Peyer's patch (tissue), 4 donors: ENCODE results near the gene CNTNAP2. TPM values are rescaled to one million over a fixed set of nuclear protein-coding genes. Genes with fewer than 3 reads are reported as not detected.

Experiments
- DNase-seq, 3 donors: peaks; one replicate each; pipeline ENCODE4 v3.0.0-alpha.2; 2017 to 2019
- H3K27ac ChIP-seq, 4 donors: fragments of 200-600 bp; sonication (generic); one replicate each; pipeline ENCODE4 v1.5.1; 2016 to 2019
- H3K27me3 ChIP-seq, 2 donors: fragments of 200-600 bp; sonication (generic); one replicate each; pipeline ENCODE4 v1.5.1; 2019
- H3K36me3 ChIP-seq, 3 donors: fragments of 200-600 bp; sonication (generic); one replicate each; pipeline ENCODE4 v1.5.1; 2016 to 2019
- H3K4me1 ChIP-seq, 4 donors: fragments of 200-600 bp; sonication (generic); one replicate each; pipeline ENCODE4 v1.5.1; 2016 to 2019
- H3K4me3 ChIP-seq, 4 donors: fragments of 200-600 bp; sonication (generic); 1 replicate in 3 of 4; 2 replicates in 1 of 4; pipeline ENCODE4 v1.5.1; 2016 to 2019; ENCODE audit warnings: mild to moderate bottlenecking in 1 of 4
- H3K9me3 ChIP-seq, 4 donors: fragments of 200-600 bp; sonication (generic); one replicate each; pipeline ENCODE4 v1.5.1; 2016 to 2019; ENCODE audit warnings: mild to moderate bottlenecking in 1 of 4
- POLR2A ChIP-seq, 2 donors: fragments of 450-650 bp; IDR thresholded peaks; one replicate each; pipeline ENCODE4 v1.5.1; 2017; ENCODE audit warnings: antibody characterized with exemption in 2 of 2, mild to moderate bottlenecking in 2 of 2, moderate library complexity in 2 of 2
- total RNA-seq, 4 donors: library from RNA; depleted of rRNA; stranded (reverse); fragments of >200 nt; gene quantifications; one replicate each; pipeline ENCODE4 v1.1.0, GENCODE V29; 2016
- TF ChIP-seq, protein P1 (sequence below), 6 experiments: fragments of 450-650 bp in 4 of 6; fragments of 200-600 bp in 2 of 6; sonication (generic) in 1 of 6; IDR thresholded peaks; one replicate each; pipeline ENCODE4 v1.5.1; 2017 to 2019; ENCODE audit warnings: antibody characterized with exemption in 6 of 6, mild to moderate bottlenecking in 3 of 6, moderate library complexity in 1 of 6

CNTNAP2 gene
- total RNA-seq, 4 donors from 2014 or later, result 1.5 to 4.9 (median 3.6) TPM

GRCh38 chr7:147833557-147833956 is 1717.0 kb downstream of the CNTNAP2 start:
- no peak for DNase-seq
- Histone ChIP-seq H3K27me3 (no peaks in the 10 kb centered on the region), H3K36me3 (no peaks in the 10 kb centered on the region), H3K27ac (no peak overlapping the region), H3K4me3 (no peak overlapping the region), H3K9me3 (no peaks in the 10 kb centered on the region), H3K4me1 (no peaks in the 10 kb centered on the region)
- TF ChIP-seq POLR2A (IDR thresholded peaks at IDR 0.05), result no peak
- TF ChIP-seq, protein P1, sequence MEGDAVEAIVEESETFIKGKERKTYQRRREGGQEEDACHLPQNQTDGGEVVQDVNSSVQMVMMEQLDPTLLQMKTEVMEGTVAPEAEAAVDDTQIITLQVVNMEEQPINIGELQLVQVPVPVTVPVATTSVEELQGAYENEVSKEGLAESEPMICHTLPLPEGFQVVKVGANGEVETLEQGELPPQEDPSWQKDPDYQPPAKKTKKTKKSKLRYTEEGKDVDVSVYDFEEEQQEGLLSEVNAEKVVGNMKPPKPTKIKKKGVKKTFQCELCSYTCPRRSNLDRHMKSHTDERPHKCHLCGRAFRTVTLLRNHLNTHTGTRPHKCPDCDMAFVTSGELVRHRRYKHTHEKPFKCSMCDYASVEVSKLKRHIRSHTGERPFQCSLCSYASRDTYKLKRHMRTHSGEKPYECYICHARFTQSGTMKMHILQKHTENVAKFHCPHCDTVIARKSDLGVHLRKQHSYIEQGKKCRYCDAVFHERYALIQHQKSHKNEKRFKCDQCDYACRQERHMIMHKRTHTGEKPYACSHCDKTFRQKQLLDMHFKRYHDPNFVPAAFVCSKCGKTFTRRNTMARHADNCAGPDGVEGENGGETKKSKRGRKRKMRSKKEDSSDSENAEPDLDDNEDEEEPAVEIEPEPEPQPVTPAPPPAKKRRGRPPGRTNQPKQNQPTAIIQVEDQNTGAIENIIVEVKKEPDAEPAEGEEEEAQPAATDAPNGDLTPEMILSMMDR (IDR thresholded peaks at IDR 0.05), result no peak

GRCh38 chr7:147833970-147834369 is 1717.4 kb downstream of the CNTNAP2 start:
- H3K27ac ChIP-seq, result no peak overlapping the region
- H3K27me3 ChIP-seq, result no peaks in the 10 kb centered on the region
- H3K4me3 ChIP-seq, result no peak overlapping the region
- DNase-seq, result no peak
- no peak for TF ChIP-seq POLR2A (IDR thresholded peaks at IDR 0.05)
- H3K9me3 ChIP-seq, result no peaks in the 10 kb centered on the region
- no peaks in the 10 kb centered on the region for H3K36me3 ChIP-seq
- H3K4me1 ChIP-seq, result no peaks in the 10 kb centered on the region

- H3K9me3 ChIP-seq, result no peaks in the 10 kb centered on the region
- no peak overlapping the region for H3K4me3 ChIP-seq
- H3K27me3 ChIP-seq, result no peaks in the 10 kb centered on the region
- no peaks in the 10 kb centered on the region for H3K36me3 ChIP-seq
- TF ChIP-seq, protein P1 (IDR thresholded peaks at IDR 0.05), result no peak
- TF ChIP-seq POLR2A (IDR thresholded peaks at IDR 0.05), result no peak
- no peaks in the 10 kb centered on the region for H3K4me1 ChIP-seq
- H3K27ac ChIP-seq, result no peak overlapping the region
- no peak for DNase-seq
Measured at GRCh38 chr7:147852833-147853232, 1736.2 kb downstream of the CNTNAP2 start.

DNA sequence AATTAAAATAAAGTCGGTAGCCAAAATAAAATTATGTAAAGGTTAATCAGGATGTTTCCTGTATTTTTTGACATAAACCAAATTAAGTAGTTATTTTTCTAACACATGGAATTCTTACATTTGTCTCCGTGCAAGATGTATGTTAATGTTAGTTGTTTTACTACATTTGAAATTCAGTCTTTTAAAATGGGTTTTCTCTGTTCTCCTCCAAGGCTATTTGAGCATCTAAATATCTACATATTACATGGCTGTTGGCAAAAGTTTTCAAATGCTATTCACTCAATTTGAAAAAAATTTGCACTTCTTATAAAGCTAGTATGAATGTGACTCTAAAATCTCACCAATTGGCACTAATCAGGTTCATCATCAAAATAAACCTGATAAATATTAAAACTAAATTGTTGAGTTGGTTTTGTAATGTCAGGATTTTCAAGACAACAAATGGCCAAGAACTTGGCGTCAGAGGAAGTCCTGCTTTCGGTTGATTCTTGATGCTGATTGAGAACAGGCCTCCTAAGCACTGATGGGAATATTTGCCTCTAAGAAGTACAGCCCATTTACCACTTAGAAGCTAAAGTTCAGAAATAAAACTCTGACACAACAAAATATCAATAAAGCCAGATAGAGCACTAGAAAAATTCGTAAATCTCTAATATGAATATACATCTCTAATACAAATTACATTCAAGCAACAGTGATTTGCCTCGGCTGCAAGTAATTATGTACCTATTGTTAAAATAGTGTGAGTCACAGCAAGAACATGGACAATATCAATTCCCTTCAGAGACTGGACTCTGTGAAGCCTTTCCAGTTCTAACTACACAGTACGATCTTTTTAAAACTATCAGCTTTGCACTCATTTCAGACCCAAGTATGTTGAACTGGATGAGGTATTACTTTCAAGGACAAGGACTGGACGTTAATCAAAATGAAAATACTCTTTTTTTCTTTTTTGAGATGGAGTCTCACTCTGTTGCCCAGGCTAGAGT is 1740.8 kb downstream of the CNTNAP2 start:
- no peaks in the 10 kb centered on the region for H3K36me3 ChIP-seq
- no peak for DNase-seq
- H3K27ac ChIP-seq, result no peak overlapping the region
- no peaks in the 10 kb centered on the region for H3K4me1 ChIP-seq
- H3K4me3 ChIP-seq, result no peak overlapping the region
- TF ChIP-seq, protein P1 (IDR thresholded peaks at IDR 0.05), result no peak
- TF ChIP-seq POLR2A (IDR thresholded peaks at IDR 0.05), result no peak
- no peaks in the 10 kb centered on the region for H3K9me3 ChIP-seq
- H3K27me3 ChIP-seq, result no peaks in the 10 kb centered on the region

GRCh38 chr7:147858421-147858820 is 1741.8 kb downstream of the CNTNAP2 start:
- DNase-seq, result no peak
- H3K4me3 ChIP-seq, result no peak overlapping the region
- H3K4me1 ChIP-seq, result no peaks in the 10 kb centered on the region
- no peak overlapping the region for H3K27ac ChIP-seq
- no peaks in the 10 kb centered on the region for H3K9me3 ChIP-seq
- H3K36me3 ChIP-seq, result no peaks in the 10 kb centered on the region
- TF ChIP-seq POLR2A (IDR thresholded peaks at IDR 0.05), result no peak
- TF ChIP-seq, protein P1 (IDR thresholded peaks at IDR 0.05), result no peak
- H3K27me3 ChIP-seq, result no peaks in the 10 kb centered on the region

DNA sequence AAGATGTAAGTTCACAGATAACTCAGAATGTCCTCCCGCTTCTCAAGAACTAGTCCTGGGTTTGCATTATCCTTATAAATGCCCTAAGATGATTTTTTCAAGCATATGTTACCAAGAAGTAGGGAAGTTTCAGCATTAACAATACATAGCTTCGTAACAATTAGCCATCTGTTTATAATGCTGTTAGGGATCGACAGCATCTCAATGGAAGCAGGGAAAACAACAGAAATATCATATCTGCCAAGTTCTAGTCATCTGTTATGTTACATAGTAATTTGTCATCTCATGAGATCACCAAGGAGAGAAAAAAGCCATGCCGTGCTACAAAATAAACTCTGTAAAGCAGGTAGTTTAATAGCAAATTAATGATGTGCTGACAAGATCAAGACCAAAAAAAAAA is 1742.4 kb downstream of the CNTNAP2 start:
- no peaks in the 10 kb centered on the region for H3K27me3 ChIP-seq
- no peak overlapping the region for H3K27ac ChIP-seq
- no peak overlapping the region for H3K4me3 ChIP-seq
- no peak for TF ChIP-seq POLR2A (IDR thresholded peaks at IDR 0.05)
- TF ChIP-seq, protein P1 (IDR thresholded peaks at IDR 0.05), result no peak
- no peaks in the 10 kb centered on the region for H3K4me1 ChIP-seq
- H3K36me3 ChIP-seq, result no peaks in the 10 kb centered on the region
- H3K9me3 ChIP-seq, result no peaks in the 10 kb centered on the region
- DNase-seq, result no peak
